Hepatic stellate cell (primary cell): ENCODE data around the gene MYRIP.

Experiments used
- DNase-seq: peaks from one replicate; pipeline ENCODE4 v3.0.0; 2011; ENCODE audit warnings: low spot score

Gene MYRIP

GRCh38 chr3:39905788-39906187 lies 96.4 kb downstream of the MYRIP start:
- DNase-seq = no peak

GRCh38 chr3:39907981-39908380 lies 98.6 kb downstream of the MYRIP start:
- no peak for DNase-seq

- no peak for DNase-seq
Observed at GRCh38 chr3:39910135-39910534, 100.7 kb downstream of the MYRIP start.

- no peak for DNase-seq
Observed at GRCh38 chr3:39910826-39911464, 101.5 kb downstream of the MYRIP start.

GRCh38 chr3:39911465-39912309 lies 102.3 kb downstream of the MYRIP start:
- DNase-seq = no peak

GRCh38 chr3:39915027-39915426 lies 105.6 kb downstream of the MYRIP start:
- no peak for DNase-seq

GRCh38 chr3:39917065-39917773 lies 107.8 kb downstream of the MYRIP start:
- no peak for DNase-seq

GRCh38 chr3:39919281-39919680 lies 109.9 kb downstream of the MYRIP start:
- no peak for DNase-seq

- no peak for DNase-seq
Observed at GRCh38 chr3:39920271-39920670, 110.9 kb downstream of the MYRIP start.

- DNase-seq = no peak
Observed at GRCh38 chr3:39927479-39927878, 118.1 kb downstream of the MYRIP start.

GRCh38 chr3:39933986-39934693 lies 124.7 kb downstream of the MYRIP start:
- no peak for DNase-seq

- no peak for DNase-seq
Observed at GRCh38 chr3:39934696-39935095, 125.3 kb downstream of the MYRIP start.

GRCh38 chr3:39935261-39935660 lies 125.9 kb downstream of the MYRIP start:
- no peak for DNase-seq

GRCh38 chr3:39936848-39937247 lies 127.4 kb downstream of the MYRIP start:
- DNase-seq = no peak

GRCh38 chr3:39937315-39937714 lies 127.9 kb downstream of the MYRIP start:
- DNase-seq = no peak

GRCh38 chr3:39937874-39938273 lies 128.5 kb downstream of the MYRIP start:
- no peak for DNase-seq

GRCh38 chr3:39941931-39942330 lies 132.5 kb downstream of the MYRIP start:
- DNase-seq = no peak

- DNase-seq = no peak
Observed at GRCh38 chr3:39960515-39961191, 151.2 kb downstream of the MYRIP start.

- no peak for DNase-seq
Observed at GRCh38 chr3:39961230-39961629, 151.8 kb downstream of the MYRIP start.

- no peak for DNase-seq
Observed at GRCh38 chr3:39962581-39962980, 153.2 kb downstream of the MYRIP start.

- no peak for DNase-seq
Observed at GRCh38 chr3:39965461-39965860, 156.1 kb downstream of the MYRIP start.

GRCh38 chr3:39965997-39966396 lies 156.6 kb downstream of the MYRIP start:
- DNase-seq = no peak
